Vagina (tissue), 2 donors: Measurements from ENCODE around the gene PANK1.

Experiments
- POLR2A ChIP-seq, 2 donors: fragments of 450-650 bp; IDR thresholded peaks; one replicate each; pipeline ENCODE4 v1.6.1; 2017; ENCODE audit warnings: antibody characterized with exemption in 2 of 2, mild to moderate bottlenecking in 2 of 2, moderate library complexity in 2 of 2
- POLR2AphosphoS5 ChIP-seq, 2 donors: sonication (generic); formaldehyde crosslinking; IDR thresholded peaks; one replicate each; pipeline ENCODE4 v1.9.0; 2017; ENCODE audit warnings: antibody characterized with exemption in 2 of 2, mild to moderate bottlenecking in 2 of 2, low read depth in 1 of 2; ENCODE audit not compliant: insufficient read depth in 1 of 2
- TF ChIP-seq, protein P1 (sequence below), 3 experiments: fragments of 450-650 bp in 2 of 3; fragments of 200-600 bp in 1 of 3; sonication (generic) in 1 of 3; IDR thresholded peaks; one replicate each; pipeline ENCODE4 v1.5.1; 2017 to 2019; ENCODE audit warnings: antibody characterized with exemption in 3 of 3, mild to moderate bottlenecking in 2 of 3, moderate library complexity in 2 of 3

DNA sequence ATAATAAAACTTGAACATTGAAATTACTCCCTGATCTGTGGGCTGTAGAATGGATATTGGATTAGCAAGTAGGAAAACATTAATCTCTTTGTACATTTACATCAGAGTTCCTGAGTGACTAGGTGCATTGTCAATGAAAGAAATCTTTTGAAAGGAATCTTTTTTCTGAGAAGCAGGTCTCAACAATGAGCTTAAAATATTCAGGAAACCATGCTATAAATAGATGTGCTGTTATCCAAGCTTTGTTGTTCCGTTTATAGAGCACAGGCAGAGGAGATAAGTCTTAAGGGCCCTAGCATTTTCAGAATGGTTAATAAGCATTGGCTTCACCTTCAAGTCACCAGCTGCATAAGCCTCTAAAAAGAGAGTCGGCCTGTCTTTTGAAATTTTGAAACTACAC, 68.3 kb downstream of the PANK1 start:
- no peak for TF ChIP-seq POLR2A (IDR thresholded peaks at IDR 0.05)
- TF ChIP-seq, protein P1, sequence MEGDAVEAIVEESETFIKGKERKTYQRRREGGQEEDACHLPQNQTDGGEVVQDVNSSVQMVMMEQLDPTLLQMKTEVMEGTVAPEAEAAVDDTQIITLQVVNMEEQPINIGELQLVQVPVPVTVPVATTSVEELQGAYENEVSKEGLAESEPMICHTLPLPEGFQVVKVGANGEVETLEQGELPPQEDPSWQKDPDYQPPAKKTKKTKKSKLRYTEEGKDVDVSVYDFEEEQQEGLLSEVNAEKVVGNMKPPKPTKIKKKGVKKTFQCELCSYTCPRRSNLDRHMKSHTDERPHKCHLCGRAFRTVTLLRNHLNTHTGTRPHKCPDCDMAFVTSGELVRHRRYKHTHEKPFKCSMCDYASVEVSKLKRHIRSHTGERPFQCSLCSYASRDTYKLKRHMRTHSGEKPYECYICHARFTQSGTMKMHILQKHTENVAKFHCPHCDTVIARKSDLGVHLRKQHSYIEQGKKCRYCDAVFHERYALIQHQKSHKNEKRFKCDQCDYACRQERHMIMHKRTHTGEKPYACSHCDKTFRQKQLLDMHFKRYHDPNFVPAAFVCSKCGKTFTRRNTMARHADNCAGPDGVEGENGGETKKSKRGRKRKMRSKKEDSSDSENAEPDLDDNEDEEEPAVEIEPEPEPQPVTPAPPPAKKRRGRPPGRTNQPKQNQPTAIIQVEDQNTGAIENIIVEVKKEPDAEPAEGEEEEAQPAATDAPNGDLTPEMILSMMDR (IDR thresholded peaks at IDR 0.05): no peak
- no peak for TF ChIP-seq POLR2AphosphoS5 (IDR thresholded peaks at IDR 0.05; ENCODE audit: insufficient read depth in 1 of 2, low read depth in 1 of 2)
